SK-N-SH (cell line): Measurements from ENCODE around the gene A4GNT. TPM values are rescaled to one million over a fixed set of nuclear protein-coding genes. Genes with fewer than 3 reads are reported as not detected.

ENCODE experiments used
- CTCF ChIA-PET: fragments of 300-600, 350-600 bp; formaldehyde crosslinking; extraction: SDS; loops from one replicate; lab custom pipeline; 2021; lab: Yijun Ruan, JAX
- POLR2A ChIA-PET: fragments of 350-600 bp; sonication (Branson Sonifier 250); formaldehyde crosslinking; extraction: SDS; loops from one replicate; lab custom pipeline; 2020; ENCODE audit warnings: antibody characterized with exemption, inconsistent platforms; lab: Yijun Ruan, JAX
- DNase-seq: peaks from one replicate; pipeline ENCODE4 v3.0.0; 2012
- H2AFZ ChIP-seq: fragments of 200-600 bp; sonication (generic); 2 replicates; pipeline ENCODE4 v1.8.1; 2016; ENCODE audit warnings: antibody characterized with exemption, mild to moderate bottlenecking, low read depth
- H3F3A ChIP-seq: fragments of 200-600 bp; sonication (generic); replicated peaks from 2 replicates; pipeline ENCODE3; 2016; ENCODE audit warnings: antibody characterized with exemption, mild to moderate bottlenecking; ENCODE audit not compliant: insufficient read depth
- H3K27ac ChIP-seq, 2 experiments: fragments of 200-500 bp in 1 of 2; fragments of 200-600 bp in 1 of 2; sonication (Bioruptor generic) in 1 of 2; sonication (generic), shearing (Covaris generic) in 1 of 2; 2 replicates each; pipeline versions ENCODE4 v1.5.1 to v1.6.1; 2014 to 2016; ENCODE audit warnings: low read depth in 2 of 2, inconsistent platforms in 1 of 2, low read length in 1 of 2, mild to moderate bottlenecking in 1 of 2, mixed read lengths in 1 of 2
- H3K27me3 ChIP-seq: fragments of 200-600 bp; sonication (generic), shearing (Covaris generic); 2 replicates; pipeline ENCODE4 v1.6.1; 2016; ENCODE audit warnings: mixed run types; ENCODE audit not compliant: insufficient read depth
- H3K36me3 ChIP-seq, 2 experiments: fragments of 200-500 bp in 1 of 2; fragments of 200-600 bp in 1 of 2; sonication (Bioruptor generic) in 1 of 2; sonication (generic) in 1 of 2; replicated peaks in 1 of 2; 2 replicates each; pipeline versions ENCODE3 to v1.5.1; 2014 to 2016; ENCODE audit warnings: low read length in 1 of 2, mild to moderate bottlenecking in 1 of 2; ENCODE audit not compliant: insufficient read depth in 2 of 2, control insufficient read depth in 1 of 2
- H3K4me1 ChIP-seq, 2 experiments: fragments of 200-500 bp in 1 of 2; fragments of 200-600 bp in 1 of 2; sonication (Bioruptor generic) in 1 of 2; sonication (generic), shearing (Covaris generic) in 1 of 2; 2 replicates each; pipeline versions ENCODE4 v1.5.1 to v1.6.1; 2014 to 2016; ENCODE audit warnings: low read depth in 1 of 2, low read length in 1 of 2, mixed run types in 1 of 2; ENCODE audit not compliant: insufficient read depth in 2 of 2, control insufficient read depth in 1 of 2
- H3K4me2 ChIP-seq: fragments of 200-600 bp; sonication (generic), shearing (Covaris generic); 2 replicates; pipeline ENCODE4 v1.6.1; 2017; ENCODE audit warnings: mixed run types
- H3K4me3 ChIP-seq, 2 experiments: fragments of 200-500 bp in 1 of 2; fragments of 200-600 bp in 1 of 2; sonication (Bioruptor generic) in 1 of 2; sonication (generic), shearing (Covaris generic) in 1 of 2; 2 replicates each; pipeline versions ENCODE4 v1.5.1 to v1.8.1; 2014 to 2016; ENCODE audit warnings: low read depth in 2 of 2, inconsistent platforms in 1 of 2, low read length in 1 of 2, mild to moderate bottlenecking in 1 of 2, mixed read lengths in 1 of 2, moderate library complexity in 1 of 2
- H3K79me2 ChIP-seq: fragments of 200-600 bp; sonication (generic); 2 replicates; pipeline ENCODE4 v1.8.1; 2017; ENCODE audit warnings: mild to moderate bottlenecking; ENCODE audit not compliant: insufficient read depth
- H3K9ac ChIP-seq: fragments of 200-600 bp; sonication (generic); 2 replicates; pipeline ENCODE4 v1.6.1; 2017; ENCODE audit warnings: mixed run types
- H3K9me2 ChIP-seq: fragments of 200-600 bp; sonication (generic); 2 replicates; pipeline ENCODE4 v1.6.1; 2017; ENCODE audit warnings: mixed run types
- H3K9me3 ChIP-seq: fragments of 200-600 bp; sonication (generic); 2 replicates; pipeline ENCODE4 v1.6.1; 2017; ENCODE audit warnings: mixed run types, mild to moderate bottlenecking, moderate library complexity
- H4K20me1 ChIP-seq: fragments of 200-600 bp; sonication (generic); 2 replicates; pipeline ENCODE4 v1.6.1; 2017; ENCODE audit warnings: mild to moderate bottlenecking, mixed run types; ENCODE audit not compliant: insufficient read depth
- CTCF ChIP-seq: fragments of 200-600 bp; sonication (generic); IDR thresholded peaks from 2 replicates; pipeline ENCODE4 v1.6.1; 2017; ENCODE audit warnings: antibody characterized with exemption, mild to moderate bottlenecking, moderate library complexity
- EZH2phosphoT487 ChIP-seq: fragments of 200-600 bp; sonication (generic); IDR thresholded peaks from 2 replicates; pipeline ENCODE4 v1.6.1; 2017; ENCODE audit warnings: low read depth, mixed run types, mild to moderate bottlenecking, antibody characterized with exemption, moderate library complexity, borderline replicate concordance
- JUND ChIP-seq: IDR thresholded peaks from 2 replicates; pipeline ENCODE4 v1.4.0; 2012
- MXI1 ChIP-seq: IDR thresholded peaks from 2 replicates; pipeline ENCODE4 v1.6.1; 2012; ENCODE audit warnings: mild to moderate bottlenecking, low read depth, low read length, improper control_type of control experiment
- NFIC ChIP-seq: IDR thresholded peaks from 2 replicates; pipeline ENCODE4 v1.4.0; 2012; ENCODE audit warnings: borderline replicate concordance
- RAD21 ChIP-seq: IDR thresholded peaks from 2 replicates; pipeline ENCODE4 v1.6.1; 2012; ENCODE audit warnings: mild to moderate bottlenecking, low read length
- TAF1 ChIP-seq: IDR thresholded peaks from 2 replicates; pipeline ENCODE4 v1.6.1; 2012; ENCODE audit warnings: low read depth, mild to moderate bottlenecking, low read length, moderate library complexity, borderline replicate concordance
- TCF12 ChIP-seq: IDR thresholded peaks from 2 replicates; pipeline ENCODE4 v1.4.0; 2012
- TEAD4 ChIP-seq: IDR thresholded peaks from 2 replicates; pipeline ENCODE4 v1.4.0; 2012; ENCODE audit warnings: mild to moderate bottlenecking, borderline replicate concordance; ENCODE audit not compliant: insufficient read depth
- USF2 ChIP-seq: fragments of 150-350 bp; IDR thresholded peaks from 2 replicates; pipeline ENCODE4 v1.6.1; 2017; ENCODE audit warnings: antibody characterized with exemption, low read length, low read depth, borderline replicate concordance
- WGBS: methylation state at CpG from one replicate; pipeline ENCODE4 v1.1.6; 2017; ENCODE audit warnings: low lambda C conversion rate; 5-methylcytosine and 5-hydroxymethylcytosine counted together
- polyA plus RNA-seq, 3 experiments: library from polyadenylated mRNA; depleted of rRNA; stranded (reverse); fragments of >200 nt; gene quantifications; 2 replicates each; pipeline ENCODE4 v1.2.3, GENCODE V29; 2012
- TF ChIP-seq, protein P1 (sequence below): IDR thresholded peaks from 2 replicates; pipeline ENCODE4 v1.4.0; 2012; ENCODE audit warnings: low read depth, borderline replicate concordance
- TF ChIP-seq, protein P2 (sequence below): IDR thresholded peaks from 2 replicates; pipeline ENCODE4; 2012

The A4GNT gene
- polyA plus RNA-seq, 1 of the 3 experiments (the other 2 are of a cell fraction) = not detected

- H2AFZ ChIP-seq = no peak overlapping the region
- POLR2A ChIA-PET = interaction anchor here (3.1 kb wide), 1 partner anchor 12 kb away, joined by 16 read pairs; the partner anchor contains the start of gene DZIP1L
- no peak overlapping the region for H3K4me3 ChIP-seq
- no peak overlapping the region for H3K9ac ChIP-seq
- no peak for DNase-seq
- H3K4me2 ChIP-seq = no peak overlapping the region
- 0 out of 4 replicates have a peak overlapping the region, but pooled peaks of 1 of the 2 experiments have one; percentile 9 for H3K27ac ChIP-seq
- H3K9me3 ChIP-seq = no peaks in the 10 kb centered on the region
- no peaks in the 10 kb centered on the region for H4K20me1 ChIP-seq
- H3K9me2 ChIP-seq = no peaks in the 10 kb centered on the region
- no peaks in the 10 kb centered on the region for H3K27me3 ChIP-seq
- H3K36me3 ChIP-seq = no peaks in the 10 kb centered on the region
- no peak for TF ChIP-seq MXI1
- TF ChIP-seq TCF12 = no peak
- TF ChIP-seq USF2 = no peak
- TF ChIP-seq, protein P1, sequence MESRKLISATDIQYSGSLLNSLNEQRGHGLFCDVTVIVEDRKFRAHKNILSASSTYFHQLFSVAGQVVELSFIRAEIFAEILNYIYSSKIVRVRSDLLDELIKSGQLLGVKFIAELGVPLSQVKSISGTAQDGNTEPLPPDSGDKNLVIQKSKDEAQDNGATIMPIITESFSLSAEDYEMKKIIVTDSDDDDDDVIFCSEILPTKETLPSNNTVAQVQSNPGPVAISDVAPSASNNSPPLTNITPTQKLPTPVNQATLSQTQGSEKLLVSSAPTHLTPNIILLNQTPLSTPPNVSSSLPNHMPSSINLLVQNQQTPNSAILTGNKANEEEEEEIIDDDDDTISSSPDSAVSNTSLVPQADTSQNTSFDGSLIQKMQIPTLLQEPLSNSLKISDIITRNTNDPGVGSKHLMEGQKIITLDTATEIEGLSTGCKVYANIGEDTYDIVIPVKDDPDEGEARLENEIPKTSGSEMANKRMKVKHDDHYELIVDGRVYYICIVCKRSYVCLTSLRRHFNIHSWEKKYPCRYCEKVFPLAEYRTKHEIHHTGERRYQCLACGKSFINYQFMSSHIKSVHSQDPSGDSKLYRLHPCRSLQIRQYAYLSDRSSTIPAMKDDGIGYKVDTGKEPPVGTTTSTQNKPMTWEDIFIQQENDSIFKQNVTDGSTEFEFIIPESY = no peak
- TF ChIP-seq NFIC = no peak
- no peak for TF ChIP-seq JUND
- H3K4me1 ChIP-seq = peaks cover 9 to 15% of the 10 kb centered on the region in 2 experiments; a peak in 3 of 4 replicates
- H3F3A ChIP-seq = no peaks in the 10 kb centered on the region
- 28% methylated on average over 1 of the region's 1 CpG for whole genome bisulfite sequencing
- CTCF ChIA-PET = interaction anchor here (0.7 to 1.9 kb wide), 3 partner anchors 8 to 59 kb away, joined by 3 to 8 read pairs (median 3); no protein-coding TSS in a partner anchor
- H3K79me2 ChIP-seq = no peaks in the 10 kb centered on the region
Measured at GRCh38 chr3:138127636-138128365, 4.4 kb downstream of the A4GNT start.

GRCh38 chr3:138125548-138126221 is 6.5 kb downstream of the A4GNT start:
- Histone ChIP-seq H2AFZ (peak overlapping the region; percentile 62; the same call in 1 of the 2 replicates), H3K27ac (peak overlapping the region; percentile 41 to 89; a peak in 3 of 4 replicates), H3K4me1 (peaks cover 9 to 15% of the 10 kb centered on the region in 2 experiments; a peak in 3 of 4 replicates), H3K9me2 (no peaks in the 10 kb centered on the region; the same call in 1 of the 2 replicates), H3K9ac (no peak overlapping the region), H4K20me1 (no peaks in the 10 kb centered on the region), H3K9me3 (no peaks in the 10 kb centered on the region), H3K36me3 (no peaks in the 10 kb centered on the region), H3K27me3 (no peaks in the 10 kb centered on the region), H3K4me2 (peak overlapping the region; percentile 46; the same call in 1 of the 2 replicates), H3F3A (no peaks in the 10 kb centered on the region), H3K4me3 (no peak overlapping the region), H3K79me2 (no peaks in the 10 kb centered on the region)
- ChIA-PET CTCF (interaction anchor here (0.7 to 1.6 kb wide), 5 partner anchors 10 to 118 kb away, joined by 3 to 5 read pairs (median 3); partner anchors contain the start of gene DZIP1L), POLR2A (interaction anchor here (1.5 to 3.1 kb wide), 4 partner anchors 10 to 222 kb away, joined by 3 to 16 read pairs (median 10); partner anchors contain the start of genes ARMC8, DBR1, DZIP1L and MRAS)
- DNase-seq = peak; percentile 70
- 38% methylated on average over 5 of the region's 5 CpGs for WGBS
- TF ChIP-seq, protein P1 = no peak
- TF ChIP-seq, protein P2, sequence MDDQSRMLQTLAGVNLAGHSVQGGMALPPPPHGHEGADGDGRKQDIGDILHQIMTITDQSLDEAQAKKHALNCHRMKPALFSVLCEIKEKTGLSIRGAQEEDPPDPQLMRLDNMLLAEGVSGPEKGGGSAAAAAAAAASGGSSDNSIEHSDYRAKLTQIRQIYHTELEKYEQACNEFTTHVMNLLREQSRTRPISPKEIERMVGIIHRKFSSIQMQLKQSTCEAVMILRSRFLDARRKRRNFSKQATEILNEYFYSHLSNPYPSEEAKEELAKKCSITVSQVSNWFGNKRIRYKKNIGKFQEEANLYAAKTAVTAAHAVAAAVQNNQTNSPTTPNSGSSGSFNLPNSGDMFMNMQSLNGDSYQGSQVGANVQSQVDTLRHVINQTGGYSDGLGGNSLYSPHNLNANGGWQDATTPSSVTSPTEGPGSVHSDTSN = no peak
- TF ChIP-seq TAF1 = no peak
- no peak for TF ChIP-seq USF2
- TF ChIP-seq TEAD4 = no peak
- no peak for TF ChIP-seq CTCF
- no peak for TF ChIP-seq EZH2phosphoT487
- no peak for TF ChIP-seq RAD21
- TF ChIP-seq JUND = no peak
- TF ChIP-seq TCF12 = peak; percentile 41; the same call in 1 of the 2 replicates
